Activated CD4-positive, alpha-beta T cell treated with anti-CD3 and anti-CD28 coated beads, Interleukin-2, amount 10 ng/mL, durations not matched to agents 24 days and 14 days (primary cell): ENCODE data around the gene PRPF6. TPM values are rescaled to one million over a fixed set of nuclear protein-coding genes. Genes with fewer than 3 reads are reported as not detected.

Experiments
- DNase-seq: peaks from one replicate; pipeline ENCODE4 v3.0.0; 2022
- H3K27ac Mint-ChIP-seq: one replicate; pipeline ENCODE4 v1.8.0; 2022; ENCODE audit warnings: mild to moderate bottlenecking, mixed read lengths
- H3K27me3 Mint-ChIP-seq: one replicate; pipeline ENCODE4 v1.8.0; 2022; ENCODE audit warnings: mixed read lengths
- H3K36me3 Mint-ChIP-seq: one replicate; pipeline ENCODE4 v1.8.0; 2022; ENCODE audit warnings: low read depth, mild to moderate bottlenecking, mixed read lengths
- H3K4me1 Mint-ChIP-seq: one replicate; pipeline ENCODE4 v1.8.0; 2021; ENCODE audit warnings: mixed read lengths
- H3K4me3 Mint-ChIP-seq: one replicate; pipeline ENCODE4 v1.8.0; 2022; ENCODE audit warnings: mild to moderate bottlenecking, moderate library complexity, mixed read lengths
- H3K9me3 Mint-ChIP-seq: one replicate; pipeline ENCODE4 v1.8.0; 2021; ENCODE audit warnings: mixed read lengths
- intact Hi-C: fragments of 100-400 bp; cut with micrococcal nuclease; formaldehyde crosslinking; loops from one replicate; pipeline ENCODE4 v1.15.1; 2023
- total RNA-seq: library from RNA; stranded (reverse); gene quantifications from 2 replicates; pipeline ENCODE4 v1.2.3, GENCODE V29; 2022

The PRPF6 gene
- total RNA-seq, 1 donor from 2014 or later, result 79.5 TPM

DNA sequence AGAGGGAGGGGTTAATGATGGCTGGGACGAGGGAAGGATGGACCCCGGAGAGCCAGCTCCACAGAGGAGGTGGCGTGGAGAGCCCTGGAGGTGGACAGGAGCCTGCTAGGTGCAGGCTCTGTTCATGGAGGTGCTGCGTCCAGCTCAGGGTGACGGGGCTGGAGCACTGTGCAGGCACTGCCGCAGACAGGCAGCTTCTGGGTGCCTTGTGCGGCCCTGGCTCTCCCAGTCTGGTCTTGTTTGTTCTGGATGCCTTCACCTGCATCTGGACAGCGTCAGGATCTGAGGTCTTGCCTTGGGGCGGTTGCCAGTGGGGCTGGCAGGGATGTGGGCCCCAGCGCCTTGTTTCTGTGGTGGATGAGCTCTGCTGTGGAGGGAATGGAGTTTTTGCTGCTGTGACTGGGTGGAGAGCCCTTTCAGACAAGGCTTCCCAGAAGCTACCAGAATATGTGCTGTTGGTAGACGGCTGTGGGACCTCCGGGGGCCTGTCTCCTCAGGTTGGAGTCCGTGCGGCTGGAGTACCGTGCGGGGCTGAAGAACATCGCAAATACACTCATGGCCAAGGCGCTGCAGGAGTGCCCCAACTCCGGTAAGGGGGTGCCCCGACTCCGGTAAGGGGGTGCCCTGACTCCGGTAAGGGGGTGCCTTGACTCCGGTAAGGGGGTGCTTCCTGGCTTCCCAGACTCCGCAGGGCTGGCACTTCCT, 47.2 kb downstream of the PRPF6 start:
- H3K27ac Mint-ChIP-seq, result no peak overlapping the region
- no peak for DNase-seq
- H3K36me3 Mint-ChIP-seq, result peaks cover 59% of the 10 kb centered on the region
- no peak overlapping the region for H3K4me3 Mint-ChIP-seq
- H3K27me3 Mint-ChIP-seq, result no peaks in the 10 kb centered on the region
- intact Hi-C loops, result no loop called here
- no peaks in the 10 kb centered on the region for H3K9me3 Mint-ChIP-seq
- H3K4me1 Mint-ChIP-seq, result no peaks in the 10 kb centered on the region

DNA sequence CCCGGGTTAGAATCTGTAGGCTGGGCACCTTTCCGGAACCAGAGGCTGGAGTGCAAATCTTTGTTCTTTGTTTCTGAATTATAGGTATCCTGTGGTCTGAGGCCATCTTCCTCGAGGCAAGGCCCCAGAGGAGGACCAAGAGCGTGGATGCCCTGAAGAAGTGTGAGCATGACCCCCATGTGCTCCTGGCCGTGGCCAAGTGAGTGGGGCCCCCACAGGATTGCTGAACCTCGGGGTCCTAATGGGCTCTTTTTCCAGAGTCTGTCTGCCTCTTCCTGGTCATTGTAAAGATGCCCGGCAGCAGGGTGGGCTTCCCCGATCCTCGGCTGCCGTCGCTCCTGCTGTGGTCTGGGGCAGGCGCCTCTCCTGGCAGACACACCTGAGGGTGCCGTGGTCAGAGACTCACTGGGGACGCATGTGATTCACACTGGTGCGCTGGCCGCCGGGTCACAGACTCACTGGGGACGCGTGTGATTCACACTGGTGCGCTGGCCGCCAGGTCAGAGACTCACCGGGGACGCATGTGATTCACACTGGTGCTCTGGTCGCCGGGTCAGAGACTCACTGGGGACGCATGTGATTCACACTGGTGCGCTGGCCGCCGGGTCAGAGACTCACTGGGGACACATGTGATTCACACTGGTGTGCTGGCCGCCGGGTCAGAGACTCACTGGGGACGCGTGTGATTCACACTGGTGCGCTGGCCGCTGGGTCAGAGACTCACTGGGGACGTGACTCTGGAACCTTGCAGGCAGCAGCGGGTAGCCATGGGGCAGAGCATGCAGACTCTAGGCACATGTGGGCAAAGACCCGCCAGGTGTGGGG, 48.6 kb downstream of the PRPF6 start:
- peaks cover 56% of the 10 kb centered on the region for H3K36me3 Mint-ChIP-seq

DNA sequence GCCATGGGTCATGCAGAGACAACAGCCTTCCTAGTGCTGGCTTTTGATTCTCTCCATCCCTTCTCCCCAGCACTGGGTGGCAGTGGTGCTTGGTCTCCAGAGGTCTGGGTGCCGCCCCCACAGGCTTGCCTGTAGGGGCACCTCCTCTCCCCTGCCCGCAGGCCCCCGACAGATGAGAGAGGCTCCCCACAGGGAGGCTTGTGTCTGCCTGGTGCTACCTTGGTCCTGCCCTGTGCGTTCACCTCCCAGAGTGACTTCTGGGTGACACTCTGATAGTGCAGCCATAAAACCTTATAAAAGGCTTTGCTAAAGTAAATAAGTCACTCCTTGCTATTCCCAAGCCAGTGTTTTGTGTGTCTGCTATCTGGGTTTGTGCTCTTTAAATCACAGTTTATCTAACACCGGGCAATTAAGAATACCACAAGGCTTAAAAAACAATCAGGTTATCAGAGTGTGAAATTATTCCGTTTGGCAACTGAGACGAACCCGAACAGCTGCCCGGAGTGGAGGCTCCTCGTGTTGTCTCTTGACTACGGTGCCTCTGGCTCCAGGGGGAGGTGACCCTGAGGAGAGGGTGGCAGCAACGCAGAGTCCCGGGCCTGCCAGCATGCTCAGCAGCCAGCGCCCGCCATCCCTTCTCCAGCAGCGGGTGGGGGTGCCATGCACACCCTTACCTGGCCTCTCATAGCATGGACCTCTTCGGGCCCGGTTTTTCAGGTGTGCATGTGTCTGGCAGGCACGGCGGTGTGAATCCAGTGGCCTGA, 49.6 kb downstream of the PRPF6 start:
- peak; percentile 54 for DNase-seq
- intact Hi-C loops, result no loop called here
- peaks cover 20% of the 10 kb centered on the region for H3K4me1 Mint-ChIP-seq
- no peaks in the 10 kb centered on the region for H3K27me3 Mint-ChIP-seq
- H3K4me3 Mint-ChIP-seq, result no peak overlapping the region
- no peaks in the 10 kb centered on the region for H3K9me3 Mint-ChIP-seq
- peak overlapping the region; percentile 25 for H3K27ac Mint-ChIP-seq
- peaks cover 53% of the 10 kb centered on the region for H3K36me3 Mint-ChIP-seq

More for the DNA sequence above, 48.6 kb downstream of the PRPF6 start:
- Mint-ChIP-seq H3K27ac (no peak overlapping the region), H3K4me1 (peaks cover 11% of the 10 kb centered on the region), H3K27me3 (no peaks in the 10 kb centered on the region), H3K9me3 (no peaks in the 10 kb centered on the region), H3K4me3 (no peak overlapping the region)
- DNase-seq, result no peak
- intact Hi-C loops, result no loop called here

DNA sequence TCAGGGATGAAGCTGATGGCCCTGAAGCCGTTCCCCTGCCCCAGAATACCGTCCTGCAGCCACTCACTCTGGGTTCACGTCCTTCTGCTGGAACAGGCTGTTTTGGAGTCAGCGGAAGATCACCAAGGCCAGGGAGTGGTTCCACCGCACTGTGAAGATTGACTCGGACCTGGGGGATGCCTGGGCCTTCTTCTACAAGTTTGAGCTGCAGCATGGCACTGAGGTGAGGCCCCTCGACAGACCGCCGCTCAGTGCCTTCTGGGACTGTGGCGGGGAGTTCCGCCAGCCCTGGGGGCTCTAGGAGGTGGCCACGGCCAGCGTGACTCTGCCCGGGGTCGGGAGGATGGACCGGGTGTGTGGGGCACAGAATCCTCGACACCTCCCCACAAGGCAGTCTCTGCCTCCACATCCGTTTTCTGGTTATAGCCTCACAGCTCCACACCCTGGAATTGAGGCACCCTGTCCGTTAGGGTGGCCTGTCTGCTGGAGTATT, 50.9 kb downstream of the PRPF6 start:
- Mint-ChIP-seq H3K9me3 (no peaks in the 10 kb centered on the region), H3K27ac (no peak overlapping the region), H3K4me3 (no peak overlapping the region), H3K27me3 (no peaks in the 10 kb centered on the region), H3K36me3 (peaks cover 45% of the 10 kb centered on the region), H3K4me1 (peaks cover 28% of the 10 kb centered on the region)
- no peak for DNase-seq
- intact Hi-C loops, result no loop called here

DNA sequence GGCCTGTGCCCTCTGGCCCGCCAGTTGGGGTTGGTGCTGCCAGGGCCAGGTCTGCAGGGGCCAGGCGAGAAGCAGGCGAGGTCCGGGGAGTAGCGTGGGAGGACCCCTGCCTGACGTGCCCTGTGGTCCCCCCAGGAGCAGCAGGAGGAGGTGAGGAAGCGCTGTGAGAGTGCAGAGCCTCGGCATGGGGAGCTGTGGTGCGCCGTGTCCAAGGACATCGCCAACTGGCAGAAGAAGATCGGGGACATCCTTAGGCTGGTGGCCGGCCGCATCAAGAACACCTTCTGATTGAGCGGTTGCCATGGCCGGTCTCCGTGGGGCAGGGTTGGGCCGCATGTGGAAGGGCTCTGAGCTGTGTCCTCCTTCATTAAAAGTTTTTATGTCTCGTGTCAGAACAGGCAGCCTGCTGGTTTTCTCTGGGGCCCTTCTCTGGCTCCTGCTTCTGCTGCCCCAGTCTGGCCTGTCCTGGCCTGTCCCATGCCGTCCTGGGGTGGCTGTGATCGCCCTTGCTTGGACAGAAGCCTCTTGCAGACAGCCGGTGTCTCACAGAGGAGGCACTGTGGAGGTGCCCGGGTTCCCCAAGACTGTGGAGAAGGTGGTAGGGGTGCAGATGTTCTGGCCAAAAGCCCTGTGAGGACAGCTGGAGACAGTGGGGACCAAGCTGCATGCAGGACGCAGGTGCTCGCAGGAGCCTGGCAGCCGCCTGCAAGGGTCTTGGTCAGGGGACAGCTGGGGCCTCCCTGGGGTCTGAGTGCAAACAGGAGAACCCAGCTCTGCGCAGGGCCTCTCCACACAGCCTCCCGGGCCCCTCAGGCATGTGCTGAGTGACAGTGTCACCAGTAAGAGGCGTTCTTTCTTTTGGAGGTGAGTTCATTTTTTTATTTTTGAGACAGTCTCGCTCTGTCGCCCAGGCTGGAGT, 52.0 kb downstream of the PRPF6 start:
- H3K27me3 Mint-ChIP-seq, result no peaks in the 10 kb centered on the region
- H3K9me3 Mint-ChIP-seq, result no peaks in the 10 kb centered on the region
- intact Hi-C loops, result no loop called here
- peak; percentile 56 for DNase-seq
- H3K36me3 Mint-ChIP-seq, result peaks cover 41% of the 10 kb centered on the region
- peaks cover 37% of the 10 kb centered on the region for H3K4me1 Mint-ChIP-seq
- peak overlapping the region; percentile 95 for H3K27ac Mint-ChIP-seq
- no peak overlapping the region for H3K4me3 Mint-ChIP-seq

DNA sequence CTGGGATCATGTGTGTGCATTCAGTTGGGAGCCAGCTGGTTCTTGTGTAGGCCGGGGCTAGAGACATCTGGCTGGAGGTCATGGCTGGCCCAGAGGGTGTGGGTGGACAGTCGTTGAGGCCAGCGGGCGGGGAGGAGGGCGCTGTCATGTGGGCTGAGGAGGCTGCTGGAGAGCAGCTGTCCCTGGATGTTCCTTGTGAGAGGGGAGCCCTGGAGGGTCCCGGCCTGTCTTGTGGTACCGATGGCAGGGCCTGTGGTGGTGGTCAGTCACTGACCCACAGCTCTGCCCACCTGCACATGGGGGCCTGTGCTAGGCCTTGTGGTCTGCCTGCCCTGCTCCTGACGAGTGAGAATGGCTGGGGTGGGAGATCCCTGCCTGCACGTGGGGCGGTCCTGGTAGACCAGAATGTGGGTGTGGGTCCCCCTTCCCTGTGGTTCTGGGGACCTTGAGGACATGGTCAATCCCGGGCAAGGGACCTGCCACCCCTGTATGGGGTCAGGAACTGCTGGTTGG, 53.1 kb downstream of the PRPF6 start:
- H3K36me3 Mint-ChIP-seq, result peaks cover 34% of the 10 kb centered on the region
- H3K4me3 Mint-ChIP-seq, result peak overlapping the region; percentile 8
- H3K27ac Mint-ChIP-seq, result peak overlapping the region; percentile 95
- intact Hi-C loops, result no loop called here
- peak; percentile 59 for DNase-seq
- no peaks in the 10 kb centered on the region for H3K9me3 Mint-ChIP-seq
- peaks cover 38% of the 10 kb centered on the region for H3K4me1 Mint-ChIP-seq
- H3K27me3 Mint-ChIP-seq, result no peaks in the 10 kb centered on the region

DNA sequence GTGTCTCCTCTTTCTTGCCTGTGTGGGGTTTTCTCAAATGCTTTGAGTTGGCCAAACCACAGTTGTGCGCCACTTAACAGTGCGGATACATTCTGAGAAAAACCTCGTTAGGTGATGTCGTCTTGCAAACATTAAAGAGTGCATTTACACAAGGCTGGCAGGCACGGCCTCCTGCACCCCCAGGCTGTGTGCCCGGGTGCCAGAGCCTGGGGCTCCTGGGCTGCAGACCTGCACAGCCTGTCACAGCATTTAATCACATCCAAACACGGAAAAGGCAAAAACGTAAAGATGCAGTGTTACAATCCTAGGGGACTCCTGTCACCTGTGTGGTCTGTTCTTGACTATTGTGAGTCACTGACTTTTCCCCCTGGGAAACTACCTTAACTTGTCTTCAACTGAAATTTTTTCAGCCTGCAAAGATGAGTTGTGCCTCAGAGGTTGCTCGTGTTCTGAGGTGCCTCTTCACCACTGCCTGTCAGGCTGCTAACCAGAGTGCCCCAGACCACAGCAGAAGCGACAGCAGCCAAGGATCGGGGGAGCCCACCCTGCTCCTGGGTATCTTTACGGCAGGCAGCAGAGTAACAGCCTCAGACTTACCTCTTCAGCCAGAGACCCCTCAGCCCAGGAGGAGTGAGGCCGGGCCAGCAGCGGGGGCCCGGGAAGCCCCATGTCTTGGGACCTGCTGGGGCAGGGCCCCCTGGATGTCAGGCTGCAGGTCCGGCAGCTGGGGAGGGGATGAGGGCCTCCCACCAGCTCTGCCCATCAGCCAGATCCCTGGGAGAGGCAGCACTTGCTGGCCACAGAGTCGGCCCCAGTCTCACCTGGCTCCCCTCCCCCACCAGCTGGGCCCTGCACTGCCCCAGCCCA, 54.4 kb downstream of the PRPF6 start:
- H3K4me3 Mint-ChIP-seq, result peak overlapping the region; percentile 79
- peak overlapping the region; percentile 95 for H3K27ac Mint-ChIP-seq
- H3K27me3 Mint-ChIP-seq, result no peaks in the 10 kb centered on the region
- peaks cover 45% of the 10 kb centered on the region for H3K4me1 Mint-ChIP-seq
- H3K9me3 Mint-ChIP-seq, result no peaks in the 10 kb centered on the region
- DNase-seq, result peak; percentile 87
- intact Hi-C loops, result loop anchor here (5.0 kb wide), 1 partner anchor 498 kb away; the partner anchor contains the start of gene PTK6
- peaks cover 25% of the 10 kb centered on the region for H3K36me3 Mint-ChIP-seq

DNA sequence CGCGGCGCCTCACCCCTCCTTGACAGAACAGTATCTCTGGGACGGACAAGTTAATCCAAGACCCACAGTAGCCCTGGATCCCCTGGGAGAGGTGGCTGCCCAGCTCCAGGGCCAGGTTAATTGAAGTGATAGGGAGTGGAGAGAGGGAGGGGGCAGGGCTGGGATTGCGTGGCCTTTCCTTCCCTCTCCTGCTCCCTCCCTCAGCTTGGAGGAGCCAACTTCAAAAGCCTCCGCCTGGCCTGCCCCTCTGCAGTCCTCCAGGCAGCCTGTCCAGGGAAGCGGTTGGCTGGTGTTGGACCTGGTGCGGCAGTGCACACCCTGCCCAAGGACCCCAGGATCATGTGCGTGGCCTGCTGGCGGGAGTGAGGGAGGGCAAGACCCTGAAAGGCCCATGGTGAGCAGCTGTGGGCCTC, 55.0 kb downstream of the PRPF6 start, which contains the start of gene C20orf204:
Gene C20orf204, plus strand, starts transcription at position 250 of the 413 bp plus-strand sequence. Its CDS starts 142 bp downstream, at position 392.
- Mint-ChIP-seq H3K4me1 (peaks cover 48% of the 10 kb centered on the region), H3K4me3 (peak within 1 kb of the TSS; percentile 79), H3K27ac (peak within 1 kb of the TSS; percentile 95), H3K9me3 (no peaks in the 10 kb centered on the region), H3K27me3 (no peaks in the 10 kb centered on the region), H3K36me3 (peaks cover 21% of the 10 kb centered on the region)
- DNase-seq, result peak; percentile 65
- intact Hi-C loops, result loop anchor here (5.0 kb wide), 1 partner anchor 499 kb away; the partner anchor contains the start of gene PTK6

DNA sequence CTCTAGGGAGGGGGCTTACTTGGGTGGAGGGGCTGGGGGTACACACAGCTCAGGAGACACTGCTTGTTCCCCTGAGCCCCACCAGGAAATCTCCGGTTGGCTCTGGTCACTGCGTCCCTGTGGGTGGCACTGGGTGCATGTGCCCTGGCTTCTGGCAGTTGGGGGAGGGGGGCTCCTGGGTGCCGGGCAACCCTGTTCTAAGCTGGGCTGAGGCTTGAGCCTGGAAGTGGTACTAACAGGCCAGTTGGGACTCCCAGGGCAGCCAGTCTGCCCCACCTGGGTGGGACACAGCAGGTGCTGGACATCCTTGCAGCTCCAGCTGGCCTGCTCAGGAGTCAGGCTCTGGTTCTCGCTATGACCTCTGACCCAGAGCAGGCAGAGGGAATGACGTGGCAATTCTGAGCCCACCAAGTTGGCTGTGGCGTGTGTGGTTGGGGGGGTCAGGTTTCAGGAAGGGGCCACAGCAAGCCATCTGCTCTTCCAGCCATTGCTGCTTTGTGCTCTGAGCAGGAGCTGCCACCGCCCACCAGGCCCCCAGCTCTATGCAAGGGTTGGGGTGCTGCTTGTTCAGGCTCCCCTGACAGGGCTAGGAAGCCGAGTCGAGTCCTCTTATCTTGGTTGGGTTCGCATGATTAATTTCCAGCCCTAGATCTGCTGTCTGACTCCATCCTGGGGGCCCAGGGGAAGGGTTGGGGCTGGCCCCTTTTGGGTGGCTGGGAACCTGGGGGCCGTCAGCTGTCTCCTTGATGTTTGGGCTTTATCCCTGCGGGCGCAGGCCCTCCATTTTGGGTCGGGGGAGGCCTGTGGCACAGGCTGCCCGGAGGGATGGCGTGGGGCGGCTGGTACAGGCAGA, 55.6 kb downstream of the PRPF6 start:
- Mint-ChIP-seq H3K4me1 (peaks cover 49% of the 10 kb centered on the region), H3K4me3 (peak overlapping the region; percentile 79), H3K36me3 (peaks cover 18% of the 10 kb centered on the region), H3K27me3 (no peaks in the 10 kb centered on the region), H3K9me3 (no peaks in the 10 kb centered on the region), H3K27ac (peak overlapping the region; percentile 84)
- intact Hi-C loops, result loop anchor here (5.0 kb wide), 1 partner anchor 499 kb away; the partner anchor contains the start of gene PTK6
- peak; percentile 64 for DNase-seq

DNA sequence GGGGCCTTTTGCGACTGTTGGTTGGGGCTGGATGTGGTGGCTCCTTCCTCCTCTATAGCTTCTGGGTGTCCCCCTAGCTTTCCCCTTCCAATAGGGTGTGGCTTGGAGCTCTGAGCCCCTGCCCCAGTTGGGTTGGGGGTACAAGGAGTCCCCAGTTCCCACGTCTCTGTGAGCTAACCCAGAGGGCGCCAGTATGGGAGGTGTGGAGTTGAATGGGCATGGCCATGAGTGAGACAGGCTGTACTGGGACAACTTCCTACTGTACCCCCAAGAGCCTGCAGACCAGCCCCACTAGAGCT, 56.2 kb downstream of the PRPF6 start:
- intact Hi-C loops, result loop anchor here (5.0 kb wide), 1 partner anchor 500 kb away; the partner anchor contains the start of gene PTK6

DNA sequence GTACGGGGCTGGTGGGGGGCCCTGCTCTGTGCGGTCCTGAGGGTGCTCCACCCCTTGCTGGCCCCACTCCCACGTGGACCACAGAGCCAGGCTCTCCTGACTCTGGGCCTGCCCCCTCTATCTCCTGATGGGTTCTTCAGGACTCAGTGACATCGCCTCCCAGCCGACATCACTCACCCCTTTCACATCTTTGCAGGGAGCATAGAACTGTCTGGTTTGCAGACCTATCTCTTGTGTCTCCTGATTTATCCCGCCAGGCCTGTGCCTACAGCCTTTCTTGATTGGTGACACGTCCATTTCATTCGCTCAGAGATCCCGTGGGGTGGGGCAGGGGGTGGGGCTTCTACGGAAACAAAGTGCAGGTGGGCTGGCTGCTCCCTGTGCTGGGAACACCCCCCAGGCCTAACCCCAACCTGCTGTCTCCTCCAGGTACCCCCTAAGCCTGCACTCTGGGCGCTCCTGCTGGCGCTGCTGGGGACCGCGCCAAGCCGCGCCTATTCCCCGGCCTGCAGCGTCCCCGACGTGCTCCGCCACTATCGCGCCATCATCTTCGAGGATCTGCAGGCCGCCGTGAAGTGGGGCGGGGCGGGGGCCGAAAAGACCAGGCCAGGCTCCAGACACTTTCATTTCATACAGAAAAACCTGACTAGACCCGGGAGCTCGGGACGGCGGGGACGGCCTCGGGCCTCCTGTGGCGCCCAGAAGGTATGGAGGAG, 56.7 kb downstream of the PRPF6 start:
- H3K4me3 Mint-ChIP-seq, result peak overlapping the region; percentile 79
- peaks cover 13% of the 10 kb centered on the region for H3K36me3 Mint-ChIP-seq
- DNase-seq, result peak; percentile 77
- intact Hi-C loops, result loop anchor here (1.0 to 5.0 kb wide), 3 partner anchors 19 to 500 kb away; partner anchors contain the start of gene PTK6
- no peaks in the 10 kb centered on the region for H3K27me3 Mint-ChIP-seq
- peak overlapping the region; percentile 84 for H3K27ac Mint-ChIP-seq
- no peaks in the 10 kb centered on the region for H3K9me3 Mint-ChIP-seq
- H3K4me1 Mint-ChIP-seq, result peaks cover 51% of the 10 kb centered on the region

More for the DNA sequence above, 56.2 kb downstream of the PRPF6 start:
- no peaks in the 10 kb centered on the region for H3K27me3 Mint-ChIP-seq
- peaks cover 50% of the 10 kb centered on the region for H3K4me1 Mint-ChIP-seq
- no peaks in the 10 kb centered on the region for H3K9me3 Mint-ChIP-seq
- peaks cover 16% of the 10 kb centered on the region for H3K36me3 Mint-ChIP-seq
- H3K27ac Mint-ChIP-seq, result peak overlapping the region; percentile 84
- no peak for DNase-seq
- H3K4me3 Mint-ChIP-seq, result peak overlapping the region; percentile 79
